Measurements from ENCODE around the gene COL4A2. TPM values are rescaled to one million over a fixed set of nuclear protein-coding genes. Genes with fewer than 3 reads are reported as not detected.
A peak's percentile ranks its signal among the peaks of the same experiment; 100 is the strongest.

Gene COL4A2
- total RNA-seq, 4 donors from 2014 or later: 419 to 931 (median 555) TPM

DNA sequence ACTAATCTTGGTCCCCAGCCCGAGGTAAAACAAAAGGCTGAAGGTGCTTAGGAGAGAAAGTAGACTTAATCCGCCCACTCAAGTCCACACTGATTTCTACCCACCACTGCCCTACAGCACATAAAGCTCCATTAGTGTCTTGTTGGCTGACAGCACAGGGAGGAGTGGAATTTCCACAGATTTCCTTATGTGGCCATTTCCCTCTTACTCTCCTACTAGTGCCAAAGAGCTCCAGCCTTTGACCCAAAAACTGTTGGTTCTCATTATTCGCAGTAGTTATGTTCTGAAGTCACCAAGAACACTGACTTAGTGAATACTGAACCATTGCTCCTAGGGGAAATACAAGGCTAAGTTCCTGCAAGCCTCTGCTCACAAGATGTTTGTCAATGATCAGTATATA, 193.3 kb downstream of the COL4A2 start:
- no peak overlapping the region for H3K4me3 ChIP-seq

DNA sequence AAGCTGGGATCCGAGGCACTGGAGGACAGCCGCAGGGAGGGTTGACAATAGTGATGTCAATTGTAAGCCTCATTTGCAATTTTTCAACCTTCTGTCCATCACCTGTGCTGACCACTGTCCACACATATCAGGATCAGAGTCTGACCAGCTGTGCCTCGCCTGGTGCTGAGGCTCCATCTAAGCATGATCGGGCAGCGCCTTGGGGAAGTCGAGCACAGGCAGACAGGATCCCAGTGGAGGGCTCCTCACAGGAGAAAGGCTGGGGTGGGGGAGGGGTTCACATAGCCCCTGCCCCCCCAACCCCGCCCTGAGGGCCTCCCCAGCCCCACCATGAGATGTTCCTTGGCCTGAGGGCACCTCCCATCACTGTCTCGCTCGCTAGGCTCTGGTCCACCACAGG, 194.1 kb downstream of the COL4A2 start:
- H3K9me3 ChIP-seq: no peaks in the 10 kb centered on the region
- H3K4me1 ChIP-seq: peaks cover 5 to 16% (median 10%) of the 10 kb centered on the region in 4 donors
- intact Hi-C loops (cut with DNase I): no loop called here
- WGBS: 93% methylated on average over 6 of the region's 9 CpGs
- TF ChIP-seq EP300 (IDR thresholded peaks at IDR 0.05): no peak
- TF ChIP-seq POLR2A (IDR thresholded peaks at IDR 0.05; ENCODE audit: low read depth): no peak
- TF ChIP-seq POLR2AphosphoS5 (IDR thresholded peaks at IDR 0.05): no peak
- TF ChIP-seq, protein P1, sequence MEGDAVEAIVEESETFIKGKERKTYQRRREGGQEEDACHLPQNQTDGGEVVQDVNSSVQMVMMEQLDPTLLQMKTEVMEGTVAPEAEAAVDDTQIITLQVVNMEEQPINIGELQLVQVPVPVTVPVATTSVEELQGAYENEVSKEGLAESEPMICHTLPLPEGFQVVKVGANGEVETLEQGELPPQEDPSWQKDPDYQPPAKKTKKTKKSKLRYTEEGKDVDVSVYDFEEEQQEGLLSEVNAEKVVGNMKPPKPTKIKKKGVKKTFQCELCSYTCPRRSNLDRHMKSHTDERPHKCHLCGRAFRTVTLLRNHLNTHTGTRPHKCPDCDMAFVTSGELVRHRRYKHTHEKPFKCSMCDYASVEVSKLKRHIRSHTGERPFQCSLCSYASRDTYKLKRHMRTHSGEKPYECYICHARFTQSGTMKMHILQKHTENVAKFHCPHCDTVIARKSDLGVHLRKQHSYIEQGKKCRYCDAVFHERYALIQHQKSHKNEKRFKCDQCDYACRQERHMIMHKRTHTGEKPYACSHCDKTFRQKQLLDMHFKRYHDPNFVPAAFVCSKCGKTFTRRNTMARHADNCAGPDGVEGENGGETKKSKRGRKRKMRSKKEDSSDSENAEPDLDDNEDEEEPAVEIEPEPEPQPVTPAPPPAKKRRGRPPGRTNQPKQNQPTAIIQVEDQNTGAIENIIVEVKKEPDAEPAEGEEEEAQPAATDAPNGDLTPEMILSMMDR (IDR thresholded peaks at IDR 0.05): no peak
- no peaks in the 10 kb centered on the region for H3K27me3 ChIP-seq
- H3K27ac ChIP-seq (replicated peaks in 1 of 4): peak overlapping the region in 2 of 4 donors; percentile 28 to 39
- no peak for DNase-seq (ENCODE audit: extremely low spot score)
- no peak overlapping the region for H3K4me3 ChIP-seq
- peaks cover 75 to 100% (median 98%) of the 10 kb centered on the region in 4 donors for H3K36me3 ChIP-seq

More for the DNA sequence above, 193.3 kb downstream of the COL4A2 start:
- intact Hi-C loops (cut with DNase I): no loop called here
- Histone ChIP-seq H3K27ac (replicated peaks in 1 of 4) (peak overlapping the region in 1 of 4 donors; percentile 12), H3K27me3 (no peaks in the 10 kb centered on the region), H3K9me3 (no peaks in the 10 kb centered on the region), H3K4me1 (peaks cover 1 to 8% (median 3%) of the 10 kb centered on the region in 4 donors), H3K36me3 (peaks cover 76 to 100% (median 98%) of the 10 kb centered on the region in 4 donors)
- 89% methylated on average over 3 of the region's 3 CpGs for WGBS
- TF ChIP-seq EP300 (IDR thresholded peaks at IDR 0.05) (no peak), POLR2AphosphoS5 (IDR thresholded peaks at IDR 0.05) (no peak), POLR2A (IDR thresholded peaks at IDR 0.05; ENCODE audit: low read depth) (no peak)
- TF ChIP-seq, protein P1 (IDR thresholded peaks at IDR 0.05): no peak
- no peak for DNase-seq (ENCODE audit: extremely low spot score)

DNA sequence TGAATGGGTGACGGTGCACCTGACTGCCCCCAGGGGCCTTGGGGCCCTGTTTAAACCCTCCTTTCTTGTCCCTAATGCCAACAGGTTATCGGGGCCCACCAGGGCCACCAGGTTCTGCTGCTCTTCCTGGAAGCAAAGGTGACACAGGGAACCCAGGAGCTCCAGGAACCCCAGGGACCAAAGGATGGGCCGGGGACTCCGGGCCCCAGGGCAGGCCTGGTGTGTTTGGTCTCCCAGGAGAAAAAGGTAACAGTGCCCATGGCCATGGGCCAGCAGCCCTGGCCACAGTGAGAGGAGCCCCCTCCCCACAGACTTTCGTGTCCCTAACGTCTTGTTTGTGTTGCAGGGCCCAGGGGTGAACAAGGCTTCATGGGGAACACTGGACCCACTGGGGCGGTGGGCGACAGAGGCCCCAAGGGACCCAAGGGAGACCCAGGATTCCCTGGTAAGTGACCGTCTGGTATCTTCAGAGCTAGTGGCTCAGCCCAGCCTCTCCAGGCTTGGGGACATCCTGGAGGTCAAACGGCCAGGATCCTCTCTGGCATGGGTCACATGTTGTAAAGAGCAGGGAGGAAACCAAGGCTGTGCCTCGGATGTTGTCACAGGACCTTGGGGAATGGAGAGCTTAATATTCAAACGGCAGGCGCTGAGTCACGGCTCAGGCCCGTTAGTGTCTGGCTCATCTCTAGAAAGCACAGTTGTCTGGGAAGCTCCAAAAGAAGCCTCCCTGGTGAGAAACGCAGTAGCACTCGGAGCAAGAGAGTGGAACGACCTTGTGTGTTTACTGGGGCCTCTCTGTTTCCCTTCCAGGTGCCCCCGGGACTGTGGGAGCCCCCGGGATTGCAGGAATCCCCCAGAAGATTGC, 196.2 kb downstream of the COL4A2 start:
- no peak overlapping the region for H3K4me3 ChIP-seq
- H3K36me3 ChIP-seq: peaks cover 68 to 100% (median 98%) of the 10 kb centered on the region in 4 donors
- no peak for DNase-seq (ENCODE audit: extremely low spot score)
- WGBS: 74% methylated on average over 13 of the region's 20 CpGs
- no peaks in the 10 kb centered on the region for H3K9me3 ChIP-seq
- H3K27ac ChIP-seq (replicated peaks in 1 of 4): peak overlapping the region; percentile 55 to 78 (median 60)
- TF ChIP-seq POLR2A (IDR thresholded peaks at IDR 0.05; ENCODE audit: low read depth): no peak
- TF ChIP-seq, protein P1 (IDR thresholded peaks at IDR 0.05): no peak
- no peak for TF ChIP-seq POLR2AphosphoS5 (IDR thresholded peaks at IDR 0.05)
- no peak for TF ChIP-seq EP300 (IDR thresholded peaks at IDR 0.05)
- intact Hi-C loops (cut with DNase I): no loop called here
- peaks cover 25 to 37% (median 31%) of the 10 kb centered on the region in 4 donors for H3K4me1 ChIP-seq
- no peaks in the 10 kb centered on the region for H3K27me3 ChIP-seq

DNA sequence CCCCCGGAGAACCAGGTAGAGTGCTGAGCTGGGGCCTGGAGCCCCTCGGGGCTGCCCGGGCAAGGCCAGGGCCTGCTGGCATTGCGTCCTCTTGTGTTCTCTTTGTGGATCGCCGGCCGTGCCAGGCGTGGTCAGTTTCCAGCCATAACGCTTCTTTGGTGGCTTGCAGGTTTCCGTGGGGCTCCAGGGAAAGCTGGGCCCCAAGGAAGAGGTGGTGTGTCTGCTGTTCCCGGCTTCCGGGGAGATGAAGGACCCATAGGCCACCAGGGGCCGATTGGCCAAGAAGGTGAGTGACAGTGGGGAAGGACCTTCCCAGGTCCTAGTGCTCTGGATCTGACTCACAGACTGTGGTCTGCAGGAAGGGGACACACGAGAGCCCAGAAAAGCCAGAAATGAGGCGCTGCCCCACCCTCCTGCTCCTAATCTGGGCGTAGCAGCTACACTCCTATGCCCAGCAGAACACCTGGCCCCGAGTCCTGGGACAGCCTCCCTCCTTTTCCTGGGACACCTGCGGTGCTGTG, 197.0 kb downstream of the COL4A2 start:
- DNase-seq (ENCODE audit: extremely low spot score): no peak
- Histone ChIP-seq H3K9me3 (no peaks in the 10 kb centered on the region), H3K27me3 (no peaks in the 10 kb centered on the region), H3K4me1 (peaks cover 31 to 45% (median 35%) of the 10 kb centered on the region in 4 donors), H3K4me3 (no peak overlapping the region), H3K27ac (replicated peaks in 1 of 4) (peak overlapping the region; percentile 55 to 78 (median 60)), H3K36me3 (peaks cover 61 to 100% (median 97%) of the 10 kb centered on the region in 4 donors)
- TF ChIP-seq, protein P1 (IDR thresholded peaks at IDR 0.05): no peak
- TF ChIP-seq POLR2AphosphoS5 (IDR thresholded peaks at IDR 0.05) (no peak), EP300 (IDR thresholded peaks at IDR 0.05) (no peak), POLR2A (IDR thresholded peaks at IDR 0.05; ENCODE audit: low read depth) (no peak)
- intact Hi-C loops (cut with DNase I): no loop called here
- WGBS: 98% methylated on average over 12 of the region's 18 CpGs

Measured in esophagus muscularis mucosa (tissue), 4 donors.